RPMI7951 (cell line): ENCODE measurements around the gene GPD1L. TPM values are rescaled to one million over a fixed set of nuclear protein-coding genes. Genes with fewer than 3 reads are reported as not detected.
A peak's percentile ranks its signal among the peaks of the same experiment; 100 is the strongest.
"Not testable (repeated sequence)": the region's sequence is repeated elsewhere in the genome, so short reads cannot be mapped to it uniquely, and the experiment has no call there.

Source experiments
- DNase-seq: peaks from one replicate; pipeline ENCODE4 v3.0.0-alpha.2; 2012; ENCODE audit warnings: low read depth
- total RNA-seq: library from RNA; depleted of rRNA; stranded (reverse); fragments of >200 nt; shearing (Covaris generic); gene quantifications from 2 replicates; pipeline ENCODE4 v1.2.3, GENCODE V29; 2014

The GPD1L gene
- total RNA-seq, 1 experiment from 2014 or later, result 12.7 TPM

DNA sequence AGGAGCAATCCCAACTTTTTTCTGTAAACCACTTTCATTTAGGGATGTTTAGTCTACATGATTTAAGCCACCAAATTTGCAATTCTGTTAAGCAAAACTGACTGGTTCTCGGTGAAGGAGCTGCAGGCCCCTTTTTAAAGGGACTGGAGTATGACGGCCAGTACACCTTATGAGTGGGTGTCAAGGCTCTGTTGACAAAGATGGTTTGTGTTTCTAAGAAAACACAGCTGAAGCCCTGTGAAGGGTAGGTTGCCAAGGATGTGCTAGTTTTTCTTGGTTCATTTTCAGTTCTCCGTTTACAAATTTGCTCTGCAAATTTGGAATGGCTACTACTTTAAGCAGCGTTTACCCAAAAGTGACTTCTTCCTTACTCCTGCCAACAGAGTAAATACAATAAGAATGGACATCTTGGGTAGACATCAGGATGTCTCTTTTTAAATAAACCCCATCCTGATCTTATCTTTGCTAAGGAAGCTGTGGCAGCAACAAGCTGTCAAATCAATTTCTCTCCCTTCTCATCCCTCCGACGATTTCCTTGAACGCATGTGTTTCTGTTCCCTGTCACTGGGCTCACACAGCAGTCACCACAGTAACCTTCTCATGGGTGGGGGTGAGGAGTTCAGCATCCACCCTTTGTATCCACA, 73.8 kb downstream of the GPD1L start:
- no peak for DNase-seq

DNA sequence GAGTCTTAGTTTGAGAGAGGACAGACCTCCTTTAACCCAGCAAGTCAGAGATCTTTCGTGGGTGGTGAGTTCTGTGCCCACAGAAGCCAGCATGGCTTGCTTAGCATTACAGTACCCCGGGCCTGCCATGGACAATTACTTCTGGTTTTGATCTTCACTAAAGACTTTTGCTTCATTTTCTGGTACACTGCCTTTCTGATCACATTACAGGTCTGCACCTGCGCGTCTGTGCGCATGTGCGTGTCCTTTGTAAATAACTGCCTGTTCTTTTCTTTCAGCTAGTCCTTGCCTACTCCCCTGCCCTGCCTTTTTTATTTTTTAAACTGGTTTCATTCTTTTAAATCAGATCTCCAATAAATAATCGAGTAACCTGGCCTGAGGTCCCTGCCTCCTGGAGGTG, 74.9 kb downstream of the GPD1L start:
- no peak for DNase-seq

DNA sequence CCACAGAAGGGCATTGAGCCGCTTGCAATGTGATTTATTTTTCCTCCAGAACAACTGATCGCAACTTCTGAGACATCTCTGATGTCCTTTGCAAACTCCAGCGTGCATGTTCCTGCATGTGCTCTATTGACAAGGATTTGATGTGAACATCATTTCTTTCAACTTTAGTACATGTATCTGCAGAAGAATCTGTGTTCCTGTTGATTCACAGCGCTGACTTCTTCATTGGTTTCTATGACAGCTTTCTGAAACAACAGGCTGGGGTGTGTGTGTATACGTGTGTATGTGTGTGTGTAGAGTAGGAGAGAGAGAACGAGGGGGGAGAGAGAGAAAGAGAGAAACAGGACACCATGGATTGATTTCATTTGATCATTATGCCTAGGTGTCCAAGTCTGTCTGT, 75.4 kb downstream of the GPD1L start:
- DNase-seq, result no peak

GRCh38 chr3:32184187-32184730, 77.8 kb downstream of the GPD1L start:
- DNase-seq, result no peak

GRCh38 chr3:32186097-32186496, 79.7 kb downstream of the GPD1L start:
- no peak for DNase-seq

- DNase-seq, result no peak
Observed at GRCh38 chr3:32186876-32187275, 80.5 kb downstream of the GPD1L start.

DNA sequence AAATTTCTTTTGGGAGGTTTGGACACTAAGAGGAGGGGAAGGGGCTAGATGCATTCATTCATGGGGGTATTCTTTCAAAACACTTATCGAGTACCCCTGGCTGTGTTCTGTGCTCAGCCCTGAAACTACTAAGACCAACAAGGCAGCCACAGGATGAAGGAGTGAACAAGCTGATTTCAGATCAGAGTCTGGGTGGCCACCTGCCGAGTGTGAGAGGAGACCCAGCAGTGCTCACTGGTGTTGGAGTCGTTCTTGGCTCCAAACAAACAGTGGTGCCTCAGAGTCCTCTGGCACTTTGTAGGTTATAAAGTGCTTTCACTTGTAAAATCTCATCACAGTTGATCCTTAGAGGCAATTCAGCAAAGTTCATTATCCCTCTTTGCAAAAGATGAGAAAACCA, 83.3 kb downstream of the GPD1L start:
- DNase-seq, result no peak

- not testable (repeated sequence) for DNase-seq
Observed at GRCh38 chr3:32190556-32190955, 84.1 kb downstream of the GPD1L start.

- no peak for DNase-seq
Observed at GRCh38 chr3:32193101-32193500, 86.7 kb downstream of the GPD1L start.

- no peak for DNase-seq
Observed at GRCh38 chr3:32194653-32195052, 88.2 kb downstream of the GPD1L start.

- DNase-seq, result no peak
Observed at GRCh38 chr3:32195995-32196540, 89.6 kb downstream of the GPD1L start.

- DNase-seq, result no peak
Observed at GRCh38 chr3:32197991-32198390, 91.6 kb downstream of the GPD1L start.

DNA sequence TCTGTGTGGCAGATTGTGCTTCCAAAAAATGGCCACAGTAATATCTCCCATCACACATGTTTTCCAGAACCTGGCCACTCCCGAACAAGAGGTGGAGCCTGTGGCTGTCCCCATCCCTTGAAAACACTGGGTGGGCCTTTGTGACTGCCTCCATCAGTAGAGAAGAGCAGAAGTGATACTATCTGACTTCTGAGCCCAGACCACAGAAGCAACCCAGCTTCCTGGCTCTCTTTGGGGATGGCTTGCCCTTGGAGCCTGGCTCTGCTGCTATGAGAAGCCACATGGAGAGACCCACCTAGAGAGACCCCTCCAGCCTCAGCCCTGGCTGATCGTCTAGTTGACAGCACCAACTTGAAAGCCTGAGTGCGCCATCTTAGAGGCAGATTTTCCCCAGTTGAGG, 92.3 kb downstream of the GPD1L start:
- DNase-seq, result no peak

DNA sequence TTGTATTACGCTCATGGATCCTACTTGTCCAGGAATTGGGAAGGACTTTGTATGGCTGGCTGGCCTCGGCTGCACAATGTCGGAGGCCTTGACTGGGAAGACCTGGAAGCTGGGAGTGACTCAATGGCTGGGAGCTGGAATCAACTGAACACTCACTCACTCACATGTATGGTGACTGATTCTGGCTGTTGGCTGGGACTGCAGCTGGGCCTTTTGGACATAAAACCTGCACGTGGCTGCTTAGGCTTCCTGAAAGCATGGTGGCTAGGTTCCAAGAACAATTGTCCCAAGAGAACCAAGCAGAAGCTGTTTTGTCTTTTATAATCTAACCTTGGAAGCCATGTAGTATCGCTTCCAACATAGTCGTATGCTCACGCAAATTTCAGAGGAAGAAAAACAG, 94.1 kb downstream of the GPD1L start:
- DNase-seq, result no peak

- DNase-seq, result no peak
Observed at GRCh38 chr3:32200992-32201758, 94.8 kb downstream of the GPD1L start.

DNA sequence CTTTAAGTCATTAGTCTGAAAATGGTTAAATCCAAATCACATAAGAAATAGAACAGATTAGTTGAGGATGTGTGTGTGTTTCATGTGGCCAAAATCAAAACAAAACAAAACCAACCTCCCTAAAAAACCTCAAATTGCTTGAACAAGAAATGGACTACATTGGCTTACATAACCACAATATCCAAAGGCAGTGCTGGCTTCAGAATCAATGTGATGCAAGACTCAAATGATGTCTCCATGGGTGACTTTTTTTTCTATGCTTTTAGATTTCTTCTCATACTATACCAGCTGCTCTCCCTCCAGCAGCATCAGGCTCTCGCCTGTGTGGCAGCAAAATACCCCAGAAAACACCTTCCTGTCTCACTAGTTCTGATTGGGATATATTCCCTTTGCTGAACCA, 96.1 kb downstream of the GPD1L start:
- no peak for DNase-seq

DNA sequence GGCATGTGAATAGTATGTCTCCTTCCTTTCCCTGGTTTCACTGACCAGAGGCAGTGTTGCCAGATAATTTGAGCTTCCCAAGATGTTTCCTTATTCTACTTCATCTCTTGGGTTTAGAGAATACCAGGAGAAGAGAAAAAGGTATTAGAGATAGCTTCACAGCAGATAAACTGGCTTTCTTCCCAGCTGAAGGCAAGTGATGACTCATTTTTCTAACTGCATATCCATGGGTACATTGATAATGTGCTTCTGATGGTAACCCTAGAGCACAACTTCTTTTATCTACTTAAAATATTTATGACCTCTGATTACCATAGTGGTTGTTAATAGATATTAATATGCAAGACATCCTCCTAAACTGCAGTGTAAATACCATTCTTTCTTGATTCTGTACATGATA, 97.4 kb downstream of the GPD1L start:
- peak; percentile 41 for DNase-seq

GRCh38 chr3:32208447-32208846, 102.0 kb downstream of the GPD1L start:
- no peak for DNase-seq

DNA sequence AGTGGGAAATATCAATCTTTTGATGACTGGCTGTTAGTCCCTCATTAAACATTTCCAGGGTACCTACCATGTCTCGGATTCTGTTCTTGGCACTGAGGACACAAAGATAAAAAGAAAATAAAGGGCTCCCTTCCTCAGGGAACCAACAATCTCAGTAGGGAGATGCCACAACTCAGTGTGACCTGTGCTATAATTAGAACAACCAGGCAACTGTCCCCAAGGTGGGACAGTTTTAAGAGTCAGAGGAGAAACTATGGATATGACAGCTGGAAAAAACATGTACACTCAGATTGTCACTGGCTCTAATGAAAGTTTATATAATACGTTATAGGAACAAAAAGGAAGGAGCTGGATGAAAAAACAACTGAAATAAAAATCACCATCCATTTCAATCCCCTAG, 108.8 kb downstream of the GPD1L start:
- no peak for DNase-seq

GRCh38 chr3:32216172-32216783, 109.9 kb downstream of the GPD1L start:
- DNase-seq, result no peak

GRCh38 chr3:32217339-32217738, 110.9 kb downstream of the GPD1L start:
- no peak for DNase-seq
